Liver (tissue), 9 donors: ENCODE results near the gene DDX25. TPM values are rescaled to one million over a fixed set of nuclear protein-coding genes. Genes with fewer than 3 reads are reported as not detected.

Experiments
- DNase-seq: peaks from one replicate; pipeline ENCODE4 v3.0.0-alpha.2; 2017; ENCODE audit warnings: low spot score
- H3K27ac ChIP-seq, 2 donors: one replicate each; pipeline ENCODE4 v1.7.0; 2013; ENCODE audit warnings: inconsistent platforms in 2 of 2, low read length in 2 of 2, control low read depth in 1 of 2, low read depth in 1 of 2, mild to moderate bottlenecking in 1 of 2
- H3K27me3 ChIP-seq, 4 donors: one replicate each; pipeline versions ENCODE4 v1.6.1 to v1.7.0; 2013; ENCODE audit warnings: low read length in 3 of 4, inconsistent platforms in 1 of 4, mild to moderate bottlenecking in 1 of 4, moderate library complexity in 1 of 4; ENCODE audit not compliant: control insufficient read depth in 4 of 4, insufficient read depth in 4 of 4
- H3K36me3 ChIP-seq, 4 donors: one replicate each; pipeline versions ENCODE4 v1.6.1 to v1.7.0; 2013; ENCODE audit warnings: low read length in 3 of 4, mild to moderate bottlenecking in 3 of 4, low read depth in 1 of 4, moderate library complexity in 1 of 4; ENCODE audit not compliant: control insufficient read depth in 4 of 4, insufficient read depth in 3 of 4
- H3K4me1 ChIP-seq, 4 donors: one replicate each; pipeline versions ENCODE4 v1.6.1 to v1.7.0; 2013; ENCODE audit warnings: low read length in 3 of 4, mild to moderate bottlenecking in 3 of 4, moderate library complexity in 1 of 4; ENCODE audit not compliant: control insufficient read depth in 4 of 4, insufficient read depth in 4 of 4
- H3K4me3 ChIP-seq, 3 donors: one replicate each; pipeline versions ENCODE4 v1.6.1 to v1.7.0; 2013; ENCODE audit warnings: low read length in 3 of 3, control low read depth in 1 of 3, low read depth in 1 of 3, mild to moderate bottlenecking in 1 of 3
- H3K9ac ChIP-seq, 2 donors: one replicate each; pipeline ENCODE4 v1.7.0; 2013; ENCODE audit warnings: low read length in 2 of 2, mild to moderate bottlenecking in 2 of 2, moderate library complexity in 2 of 2, control low read depth in 1 of 2, low read depth in 1 of 2
- H3K9me3 ChIP-seq, 4 donors: one replicate each; pipeline versions ENCODE4 v1.6.1 to v1.7.0; 2013; ENCODE audit warnings: low read length in 3 of 4; ENCODE audit not compliant: control insufficient read depth in 4 of 4
- FOXA2 ChIP-seq: IDR thresholded peaks from 2 replicates; pipeline ENCODE4 v1.6.1; 2016; ENCODE audit warnings: antibody characterized with exemption
- GABPA ChIP-seq, 2 donors: IDR thresholded peaks in 1 of 2; conservative IDR thresholded peaks in 1 of 2; 2 replicates each; pipeline ENCODE4 v1.6.1; 2016; ENCODE audit warnings: antibody characterized with exemption in 2 of 2, mild to moderate bottlenecking in 1 of 2, moderate library complexity in 1 of 2
- HNF4A ChIP-seq, 2 donors: conservative IDR thresholded peaks; 2 replicates each; pipeline ENCODE4 v1.6.1; 2016; ENCODE audit warnings: antibody characterized with exemption in 2 of 2, mild to moderate bottlenecking in 2 of 2
- JUND ChIP-seq, 2 donors: IDR thresholded peaks; 2 replicates each; pipeline ENCODE4 v1.6.1; 2016; ENCODE audit warnings: antibody characterized with exemption in 2 of 2
- NR2F2 ChIP-seq: IDR thresholded peaks from 2 replicates; pipeline ENCODE4 v1.6.1; 2016; ENCODE audit warnings: antibody characterized with exemption
- RAD21 ChIP-seq, 2 donors: IDR thresholded peaks; 2 replicates each; pipeline ENCODE4 v1.6.1; 2016; ENCODE audit warnings: antibody characterized with exemption in 2 of 2, mild to moderate bottlenecking in 2 of 2
- RXRA ChIP-seq, 2 donors: IDR thresholded peaks; 2 replicates each; pipeline ENCODE4 v1.6.1; 2017 to 2018; ENCODE audit warnings: antibody characterized with exemption in 2 of 2, mild to moderate bottlenecking in 1 of 2
- TAF1 ChIP-seq: conservative IDR thresholded peaks from 2 replicates; pipeline ENCODE4 v1.6.1; 2016; ENCODE audit warnings: antibody characterized with exemption, mild to moderate bottlenecking
- YY1 ChIP-seq: IDR thresholded peaks from 2 replicates; pipeline ENCODE4 v1.6.1; 2016; ENCODE audit warnings: antibody characterized with exemption, mild to moderate bottlenecking
- WGBS: extraction: QIAGEN DNeasy Blood & Tissue Kit; methylation state at CpG from one replicate; pipeline ENCODE4 v1.1.7; 2013; 5-methylcytosine and 5-hydroxymethylcytosine counted together
- polyA plus RNA-seq, 2 donors: library from polyadenylated mRNA; stranded (reverse) in 1 of 2; unstranded in 1 of 2; fragments of 200-250 nt in 1 of 2; fragments of >200 nt in 1 of 2; fragmentation: Nextera tagmentation in 1 of 2; extraction: Ambion mirVana in 1 of 2; gene quantifications; one replicate each; pipeline versions ENCODE4 v1.2.1 to v1.2.3, GENCODE V29; 2013 to 2015
- total RNA-seq, 2 donors: library from RNA; depleted of rRNA; stranded (reverse); fragments of >200 nt; gene quantifications; one replicate each; pipeline ENCODE4 v1.2.3, GENCODE V29; 2014
- TF ChIP-seq, protein P1 (sequence below): IDR thresholded peaks from 2 replicates; pipeline ENCODE4 v1.6.1; 2016; ENCODE audit warnings: antibody characterized with exemption, mild to moderate bottlenecking
- TF ChIP-seq, protein P2 (sequence below): IDR thresholded peaks from 2 replicates; pipeline ENCODE4 v1.6.1; 2016; ENCODE audit warnings: antibody characterized with exemption
- TF ChIP-seq, protein P3 (sequence below): IDR thresholded peaks from 2 replicates; pipeline ENCODE4 v1.6.1; 2016; ENCODE audit warnings: antibody characterized with exemption
- TF ChIP-seq, protein P4 (sequence below): fragments of 150-350 bp; IDR thresholded peaks from 2 replicates; pipeline ENCODE4 v1.5.1; 2017; ENCODE audit warnings: improper control_type of control experiment, low read depth, low read length; ENCODE audit not compliant: missing input control
- TF ChIP-seq, protein P5 (sequence below): IDR thresholded peaks from 2 replicates; pipeline ENCODE4 v1.6.1; 2016; ENCODE audit warnings: antibody characterized with exemption
- donor health status: healthy.
- donor health status: healthy.
- donor health status: healthy.
- donor health status: healthy.
- donor health status: healthy.

DDX25 gene
- total and polyA plus RNA-seq, 4 donors: 0.07 to 0.79 (median 0.31) TPM

DNA sequence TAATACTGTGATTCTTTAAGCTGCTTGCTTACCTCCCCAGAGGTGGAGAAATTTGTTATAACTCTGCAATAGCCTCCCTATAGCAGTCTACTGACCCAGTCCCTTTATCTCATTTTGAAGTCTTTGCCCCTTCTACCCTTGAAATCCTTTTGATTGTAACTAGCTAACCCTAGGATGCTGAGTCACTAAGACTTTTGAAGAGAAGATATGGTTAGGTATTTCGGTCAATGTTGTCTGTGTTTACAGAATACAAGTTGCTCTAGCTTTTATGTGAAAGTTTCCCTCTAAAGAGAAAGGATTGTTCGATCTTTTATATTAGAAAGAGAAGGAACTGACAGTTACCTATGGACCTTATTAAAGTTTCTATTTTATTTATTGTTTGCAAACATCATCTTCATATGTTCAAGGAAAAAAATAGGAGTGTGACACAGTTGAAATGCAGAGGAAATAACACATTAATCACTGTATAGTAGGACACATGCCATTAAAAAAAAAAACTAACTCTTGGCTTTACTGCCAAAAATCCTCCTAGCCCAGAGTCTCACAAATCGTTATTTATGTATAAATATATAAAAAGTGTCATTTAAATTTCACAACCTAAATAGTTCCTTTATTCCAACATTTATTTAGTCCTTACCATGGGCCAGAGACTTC is 13.7 kb upstream of the DDX25 start:
- 69% methylated on average over 3 of the region's 3 CpGs for WGBS
- Histone ChIP-seq H3K9ac (no peak overlapping the region), H3K4me3 (no peak overlapping the region), H3K27ac (no peak overlapping the region), H3K4me1 (peaks cover 4 to 35% (median 23%) of the 10 kb centered on the region in 4 donors), H3K27me3 (no peaks in the 10 kb centered on the region), H3K36me3 (peaks cover 0 to 9% (median 6%) of the 10 kb centered on the region in 4 donors), H3K9me3 (no peaks in the 10 kb centered on the region)
- TF ChIP-seq FOXA2 (no peak), TAF1 (no peak), HNF4A (conservative IDR thresholded peaks at IDR 0.05) (no peak), NR2F2 (no peak), RAD21 (IDR thresholded peaks at IDR 0.05) (no peak), YY1 (no peak), GABPA (IDR thresholded peaks at IDR 0.05 in 1 of 2, conservative IDR thresholded peaks at IDR 0.05 in 1 of 2) (no peak), RXRA (IDR thresholded peaks at IDR 0.05) (no peak)
- TF ChIP-seq, protein P1, sequence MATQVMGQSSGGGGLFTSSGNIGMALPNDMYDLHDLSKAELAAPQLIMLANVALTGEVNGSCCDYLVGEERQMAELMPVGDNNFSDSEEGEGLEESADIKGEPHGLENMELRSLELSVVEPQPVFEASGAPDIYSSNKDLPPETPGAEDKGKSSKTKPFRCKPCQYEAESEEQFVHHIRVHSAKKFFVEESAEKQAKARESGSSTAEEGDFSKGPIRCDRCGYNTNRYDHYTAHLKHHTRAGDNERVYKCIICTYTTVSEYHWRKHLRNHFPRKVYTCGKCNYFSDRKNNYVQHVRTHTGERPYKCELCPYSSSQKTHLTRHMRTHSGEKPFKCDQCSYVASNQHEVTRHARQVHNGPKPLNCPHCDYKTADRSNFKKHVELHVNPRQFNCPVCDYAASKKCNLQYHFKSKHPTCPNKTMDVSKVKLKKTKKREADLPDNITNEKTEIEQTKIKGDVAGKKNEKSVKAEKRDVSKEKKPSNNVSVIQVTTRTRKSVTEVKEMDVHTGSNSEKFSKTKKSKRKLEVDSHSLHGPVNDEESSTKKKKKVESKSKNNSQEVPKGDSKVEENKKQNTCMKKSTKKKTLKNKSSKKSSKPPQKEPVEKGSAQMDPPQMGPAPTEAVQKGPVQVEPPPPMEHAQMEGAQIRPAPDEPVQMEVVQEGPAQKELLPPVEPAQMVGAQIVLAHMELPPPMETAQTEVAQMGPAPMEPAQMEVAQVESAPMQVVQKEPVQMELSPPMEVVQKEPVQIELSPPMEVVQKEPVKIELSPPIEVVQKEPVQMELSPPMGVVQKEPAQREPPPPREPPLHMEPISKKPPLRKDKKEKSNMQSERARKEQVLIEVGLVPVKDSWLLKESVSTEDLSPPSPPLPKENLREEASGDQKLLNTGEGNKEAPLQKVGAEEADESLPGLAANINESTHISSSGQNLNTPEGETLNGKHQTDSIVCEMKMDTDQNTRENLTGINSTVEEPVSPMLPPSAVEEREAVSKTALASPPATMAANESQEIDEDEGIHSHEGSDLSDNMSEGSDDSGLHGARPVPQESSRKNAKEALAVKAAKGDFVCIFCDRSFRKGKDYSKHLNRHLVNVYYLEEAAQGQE: no peak
- TF ChIP-seq, protein P2, sequence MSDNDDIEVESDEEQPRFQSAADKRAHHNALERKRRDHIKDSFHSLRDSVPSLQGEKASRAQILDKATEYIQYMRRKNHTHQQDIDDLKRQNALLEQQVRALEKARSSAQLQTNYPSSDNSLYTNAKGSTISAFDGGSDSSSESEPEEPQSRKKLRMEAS: no peak
- TF ChIP-seq, protein P3, sequence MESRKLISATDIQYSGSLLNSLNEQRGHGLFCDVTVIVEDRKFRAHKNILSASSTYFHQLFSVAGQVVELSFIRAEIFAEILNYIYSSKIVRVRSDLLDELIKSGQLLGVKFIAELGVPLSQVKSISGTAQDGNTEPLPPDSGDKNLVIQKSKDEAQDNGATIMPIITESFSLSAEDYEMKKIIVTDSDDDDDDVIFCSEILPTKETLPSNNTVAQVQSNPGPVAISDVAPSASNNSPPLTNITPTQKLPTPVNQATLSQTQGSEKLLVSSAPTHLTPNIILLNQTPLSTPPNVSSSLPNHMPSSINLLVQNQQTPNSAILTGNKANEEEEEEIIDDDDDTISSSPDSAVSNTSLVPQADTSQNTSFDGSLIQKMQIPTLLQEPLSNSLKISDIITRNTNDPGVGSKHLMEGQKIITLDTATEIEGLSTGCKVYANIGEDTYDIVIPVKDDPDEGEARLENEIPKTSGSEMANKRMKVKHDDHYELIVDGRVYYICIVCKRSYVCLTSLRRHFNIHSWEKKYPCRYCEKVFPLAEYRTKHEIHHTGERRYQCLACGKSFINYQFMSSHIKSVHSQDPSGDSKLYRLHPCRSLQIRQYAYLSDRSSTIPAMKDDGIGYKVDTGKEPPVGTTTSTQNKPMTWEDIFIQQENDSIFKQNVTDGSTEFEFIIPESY: no peak
- TF ChIP-seq, protein P4, sequence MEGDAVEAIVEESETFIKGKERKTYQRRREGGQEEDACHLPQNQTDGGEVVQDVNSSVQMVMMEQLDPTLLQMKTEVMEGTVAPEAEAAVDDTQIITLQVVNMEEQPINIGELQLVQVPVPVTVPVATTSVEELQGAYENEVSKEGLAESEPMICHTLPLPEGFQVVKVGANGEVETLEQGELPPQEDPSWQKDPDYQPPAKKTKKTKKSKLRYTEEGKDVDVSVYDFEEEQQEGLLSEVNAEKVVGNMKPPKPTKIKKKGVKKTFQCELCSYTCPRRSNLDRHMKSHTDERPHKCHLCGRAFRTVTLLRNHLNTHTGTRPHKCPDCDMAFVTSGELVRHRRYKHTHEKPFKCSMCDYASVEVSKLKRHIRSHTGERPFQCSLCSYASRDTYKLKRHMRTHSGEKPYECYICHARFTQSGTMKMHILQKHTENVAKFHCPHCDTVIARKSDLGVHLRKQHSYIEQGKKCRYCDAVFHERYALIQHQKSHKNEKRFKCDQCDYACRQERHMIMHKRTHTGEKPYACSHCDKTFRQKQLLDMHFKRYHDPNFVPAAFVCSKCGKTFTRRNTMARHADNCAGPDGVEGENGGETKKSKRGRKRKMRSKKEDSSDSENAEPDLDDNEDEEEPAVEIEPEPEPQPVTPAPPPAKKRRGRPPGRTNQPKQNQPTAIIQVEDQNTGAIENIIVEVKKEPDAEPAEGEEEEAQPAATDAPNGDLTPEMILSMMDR: no peak
- no peak for DNase-seq

DNA sequence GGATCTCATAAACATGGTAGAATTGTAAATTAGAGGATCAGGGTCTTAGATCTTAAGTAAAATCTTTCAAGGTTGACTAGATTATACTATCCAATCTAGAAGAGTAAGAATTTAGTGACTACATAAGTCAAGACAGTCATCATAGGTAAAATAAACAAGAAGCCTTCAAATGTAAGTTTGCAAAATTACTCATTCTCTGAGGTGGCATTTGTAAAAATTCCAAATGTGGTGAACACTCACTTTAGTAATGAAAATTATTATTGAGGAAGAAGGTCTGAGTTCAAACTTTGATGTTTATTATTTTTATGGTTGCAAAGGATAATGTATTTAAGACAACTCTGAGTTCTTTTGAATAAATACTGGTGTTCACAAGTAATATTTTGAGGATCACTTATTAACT is 12.2 kb upstream of the DDX25 start:
- Histone ChIP-seq H3K4me1 (peaks cover 4 to 35% (median 22%) of the 10 kb centered on the region in 4 donors), H3K36me3 (peaks cover 0 to 14% (median 9%) of the 10 kb centered on the region in 4 donors), H3K27ac (no peak overlapping the region), H3K4me3 (no peak overlapping the region), H3K9ac (no peak overlapping the region), H3K9me3 (no peaks in the 10 kb centered on the region), H3K27me3 (no peaks in the 10 kb centered on the region)
- DNase-seq: no peak
- TF ChIP-seq, protein P4: no peak
- TF ChIP-seq FOXA2 (no peak), HNF4A (conservative IDR thresholded peaks at IDR 0.05) (no peak), JUND (IDR thresholded peaks at IDR 0.05) (no peak), GABPA (IDR thresholded peaks at IDR 0.05 in 1 of 2, conservative IDR thresholded peaks at IDR 0.05 in 1 of 2) (no peak), YY1 (no peak), RXRA (IDR thresholded peaks at IDR 0.05) (no peak)
- TF ChIP-seq, protein P5, sequence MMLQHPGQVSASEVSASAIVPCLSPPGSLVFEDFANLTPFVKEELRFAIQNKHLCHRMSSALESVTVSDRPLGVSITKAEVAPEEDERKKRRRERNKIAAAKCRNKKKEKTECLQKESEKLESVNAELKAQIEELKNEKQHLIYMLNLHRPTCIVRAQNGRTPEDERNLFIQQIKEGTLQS: no peak
- TF ChIP-seq, protein P3: no peak
- TF ChIP-seq, protein P2: no peak
